OCI-LY7 (cell line): ENCODE data around the gene MED8.

Source experiments
- EZH2phosphoT487 ChIP-seq: fragments of 200-600 bp; sonication (generic); IDR thresholded peaks from 2 replicates; pipeline ENCODE4 v1.6.1; 2018; ENCODE audit warnings: low read depth, borderline replicate concordance, mild to moderate bottlenecking, mixed run types, antibody characterized with exemption, low read length, moderate library complexity, mixed read lengths
- TF ChIP-seq, protein P1 (sequence below): fragments of 200-600 bp; sonication (generic); conservative IDR thresholded peaks from 2 replicates; pipeline ENCODE4 v1.5.1; 2014; ENCODE audit warnings: mild to moderate bottlenecking, antibody characterized with exemption, low read length, moderate library complexity, mixed read lengths

DNA sequence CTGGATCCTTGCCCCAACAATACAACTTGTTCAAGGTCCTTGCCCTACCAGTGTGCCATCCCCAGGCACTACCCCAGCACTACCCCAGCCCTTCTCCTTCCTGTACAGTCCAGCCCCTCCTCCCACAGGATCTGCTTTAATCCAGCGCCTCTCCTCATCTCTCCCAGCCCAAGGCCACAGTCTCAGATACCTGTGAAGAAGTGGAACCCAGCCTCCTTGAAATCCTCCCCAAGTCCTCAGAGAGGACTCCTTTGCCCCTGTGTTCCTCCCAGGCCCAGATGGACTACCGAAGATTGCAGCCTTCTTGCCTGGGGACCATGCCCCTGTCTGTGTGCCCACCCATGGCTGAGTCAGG lies 37.3 kb downstream of the MED8 start:
- TF ChIP-seq, protein P1, sequence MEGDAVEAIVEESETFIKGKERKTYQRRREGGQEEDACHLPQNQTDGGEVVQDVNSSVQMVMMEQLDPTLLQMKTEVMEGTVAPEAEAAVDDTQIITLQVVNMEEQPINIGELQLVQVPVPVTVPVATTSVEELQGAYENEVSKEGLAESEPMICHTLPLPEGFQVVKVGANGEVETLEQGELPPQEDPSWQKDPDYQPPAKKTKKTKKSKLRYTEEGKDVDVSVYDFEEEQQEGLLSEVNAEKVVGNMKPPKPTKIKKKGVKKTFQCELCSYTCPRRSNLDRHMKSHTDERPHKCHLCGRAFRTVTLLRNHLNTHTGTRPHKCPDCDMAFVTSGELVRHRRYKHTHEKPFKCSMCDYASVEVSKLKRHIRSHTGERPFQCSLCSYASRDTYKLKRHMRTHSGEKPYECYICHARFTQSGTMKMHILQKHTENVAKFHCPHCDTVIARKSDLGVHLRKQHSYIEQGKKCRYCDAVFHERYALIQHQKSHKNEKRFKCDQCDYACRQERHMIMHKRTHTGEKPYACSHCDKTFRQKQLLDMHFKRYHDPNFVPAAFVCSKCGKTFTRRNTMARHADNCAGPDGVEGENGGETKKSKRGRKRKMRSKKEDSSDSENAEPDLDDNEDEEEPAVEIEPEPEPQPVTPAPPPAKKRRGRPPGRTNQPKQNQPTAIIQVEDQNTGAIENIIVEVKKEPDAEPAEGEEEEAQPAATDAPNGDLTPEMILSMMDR: no peak
- TF ChIP-seq EZH2phosphoT487: no peak
